H9 (cell line): Measurements from ENCODE around the gene EGFR. TPM values are rescaled to one million over a fixed set of nuclear protein-coding genes. Genes with fewer than 3 reads are reported as not detected.

Experiments used
- DNase-seq: peaks from one replicate; pipeline ENCODE4 v3.0.0-alpha.2; 2017
- H2AFZ ChIP-seq: one replicate; pipeline ENCODE4 v1.6.1; 2013; ENCODE audit warnings: mild to moderate bottlenecking, low read length, control low read depth, moderate library complexity
- H2AK5ac ChIP-seq: 2 replicates; pipeline ENCODE4 v1.6.1; 2013; ENCODE audit warnings: low read length, control low read depth, mixed read lengths; ENCODE audit not compliant: insufficient read length
- H2BK120ac ChIP-seq: one replicate; pipeline ENCODE4 v1.6.1; 2013; ENCODE audit warnings: low read depth, mild to moderate bottlenecking, low read length, control low read depth, inconsistent platforms; ENCODE audit not compliant: poor library complexity, severe bottlenecking
- H2BK12ac ChIP-seq: 2 replicates; pipeline ENCODE4 v1.6.1; 2013; ENCODE audit warnings: low read length, control low read depth, mixed read lengths, low read depth; ENCODE audit not compliant: insufficient read length
- H2BK15ac ChIP-seq: 2 replicates; pipeline ENCODE4 v1.6.1; 2013; ENCODE audit warnings: low read depth, low read length, control low read depth
- H2BK20ac ChIP-seq: one replicate; pipeline ENCODE4 v1.6.1; 2013; ENCODE audit warnings: low read depth, mild to moderate bottlenecking, low read length, control low read depth, inconsistent platforms; ENCODE audit not compliant: poor library complexity, severe bottlenecking
- H2BK5ac ChIP-seq: 2 replicates; pipeline ENCODE4 v1.6.1; 2013; ENCODE audit warnings: low read length, control low read depth, mixed read lengths; ENCODE audit not compliant: insufficient read length
- H3K14ac ChIP-seq: 2 replicates; pipeline ENCODE4 v1.6.1; 2013; ENCODE audit warnings: low read length, control low read depth; ENCODE audit not compliant: insufficient read depth
- H3K18ac ChIP-seq: 2 replicates; pipeline ENCODE4 v1.6.1; 2013; ENCODE audit warnings: low read depth, mild to moderate bottlenecking, mixed read lengths, low read length, control low read depth; ENCODE audit not compliant: insufficient read length
- H3K23ac ChIP-seq: 2 replicates; pipeline ENCODE4 v1.6.1; 2013; ENCODE audit warnings: low read length, control low read depth, mixed read lengths, low read depth; ENCODE audit not compliant: insufficient read length
- H3K23me2 ChIP-seq: 2 replicates; pipeline ENCODE4 v1.6.1; 2013; ENCODE audit warnings: low read depth, mild to moderate bottlenecking, mixed read lengths, low read length, control low read depth; ENCODE audit not compliant: insufficient read length, poor library complexity, severe bottlenecking
- H3K27ac ChIP-seq: 2 replicates; pipeline ENCODE4 v1.5.1; 2013; ENCODE audit warnings: low read length, control low read depth, mixed read lengths, low read depth; ENCODE audit not compliant: insufficient read length
- H3K27me3 ChIP-seq: 2 replicates; pipeline ENCODE4 v1.6.1; 2013; ENCODE audit warnings: low read length, control low read depth, inconsistent platforms; ENCODE audit not compliant: insufficient read depth
- H3K4ac ChIP-seq: 2 replicates; pipeline ENCODE4 v1.6.1; 2013; ENCODE audit warnings: low read depth, mild to moderate bottlenecking, control low read depth, inconsistent platforms, low read length, moderate library complexity
- H3K4me1 ChIP-seq: 2 replicates; pipeline ENCODE4 v1.6.1; 2013; ENCODE audit warnings: low read length, control low read depth, inconsistent platforms; ENCODE audit not compliant: insufficient read depth
- H3K4me2 ChIP-seq: 2 replicates; pipeline ENCODE4 v1.6.1; 2013; ENCODE audit warnings: low read length, control low read depth, mixed read lengths; ENCODE audit not compliant: insufficient read length, insufficient read depth
- H3K56ac ChIP-seq: 2 replicates; pipeline ENCODE4 v1.6.1; 2013; ENCODE audit warnings: low read depth, mild to moderate bottlenecking, mixed read lengths, low read length, control low read depth; ENCODE audit not compliant: insufficient read length
- H3K79me1 ChIP-seq: 2 replicates; pipeline ENCODE4 v1.6.1; 2013; ENCODE audit warnings: low read depth, mild to moderate bottlenecking, moderate library complexity, low read length, control low read depth, inconsistent platforms; ENCODE audit not compliant: insufficient read depth, poor library complexity, severe bottlenecking
- H3K79me2 ChIP-seq: 2 replicates; pipeline ENCODE4 v1.6.1; 2013; ENCODE audit warnings: low read length, control low read depth, inconsistent platforms; ENCODE audit not compliant: insufficient read depth
- H3K9ac ChIP-seq: 2 replicates; pipeline ENCODE4 v1.6.1; 2013; ENCODE audit warnings: low read length, control low read depth, mixed read lengths; ENCODE audit not compliant: insufficient read length; ENCODE audit errors: extremely low read depth
- H3K9me3 ChIP-seq: one replicate; pipeline ENCODE4 v1.6.1; 2013; ENCODE audit warnings: low read depth, low read length, inconsistent platforms; ENCODE audit not compliant: control insufficient read depth
- H3T11ph ChIP-seq: one replicate; pipeline ENCODE4 v1.6.1; 2013; ENCODE audit warnings: mild to moderate bottlenecking, low read length, control low read depth, inconsistent platforms
- H4K20me1 ChIP-seq: one replicate; pipeline ENCODE4 v1.6.1; 2013; ENCODE audit not compliant: control insufficient read depth, insufficient read length, insufficient read depth
- H4K5ac ChIP-seq: 2 replicates; pipeline ENCODE4 v1.6.1; 2013; ENCODE audit warnings: low read depth, mild to moderate bottlenecking, mixed read lengths, low read length, control low read depth; ENCODE audit not compliant: insufficient read length
- H4K8ac ChIP-seq: replicated peaks from 2 replicates; pipeline ENCODE4 v1.6.1; 2013; ENCODE audit warnings: low read length, control low read depth, mixed read lengths, low read depth; ENCODE audit not compliant: insufficient read length
- H4K91ac ChIP-seq: 2 replicates; pipeline ENCODE4 v1.6.1; 2013; ENCODE audit warnings: low read depth, mild to moderate bottlenecking, moderate library complexity, mixed read lengths, low read length, control low read depth; ENCODE audit not compliant: insufficient read length
- H3K27ac Mint-ChIP-seq, 3 experiments: 2 replicates in 2 of 3; 3 replicates in 1 of 3; pipeline ENCODE4 v1.8.0; 2020 to 2021; ENCODE audit warnings: mixed read lengths in 3 of 3, mild to moderate bottlenecking in 1 of 3, moderate library complexity in 1 of 3
- H3K27me3 Mint-ChIP-seq: 2 replicates; pipeline ENCODE4 v1.8.0; 2021; ENCODE audit warnings: low read depth, mild to moderate bottlenecking, moderate library complexity, mixed read lengths
- H3K36me3 Mint-ChIP-seq, 3 experiments: 2 replicates in 2 of 3; 3 replicates in 1 of 3; pipeline ENCODE4 v1.8.0; 2020 to 2021; ENCODE audit warnings: low read depth in 3 of 3, mixed read lengths in 3 of 3; ENCODE audit not compliant: insufficient read depth in 1 of 3
- H3K4me1 Mint-ChIP-seq, 2 experiments: 2 replicates each; pipeline ENCODE4 v1.8.0; 2020; ENCODE audit warnings: mixed read lengths in 2 of 2
- H3K4me3 Mint-ChIP-seq, 2 experiments: 2 replicates in 1 of 2; 3 replicates in 1 of 2; pipeline ENCODE4 v1.8.0; 2020 to 2021; ENCODE audit warnings: mild to moderate bottlenecking in 2 of 2, mixed read lengths in 2 of 2, moderate library complexity in 1 of 2
- H3K9me3 Mint-ChIP-seq, 2 experiments: 2 replicates in 1 of 2; 3 replicates in 1 of 2; pipeline ENCODE4 v1.8.0; 2020; ENCODE audit warnings: mild to moderate bottlenecking in 2 of 2, mixed read lengths in 2 of 2, moderate library complexity in 1 of 2
- WGBS: extraction: QIAGEN DNeasy Blood & Tissue Kit; methylation state at CpG from one replicate; pipeline ENCODE4 v1.1.7; 2013; ENCODE audit warnings: missing lambda C conversion rate, low lambda C conversion rate, mixed read lengths; ENCODE audit not compliant: insufficient read length; ENCODE audit errors: extremely low coverage; 5-methylcytosine and 5-hydroxymethylcytosine counted together
- total RNA-seq: library from RNA; stranded (reverse); gene quantifications from 2 replicates; pipeline ENCODE4 v1.2.1, GENCODE V29; 2021
- TF ChIP-seq, protein P1 (sequence below): fragments of 200-600 bp; sonication (generic); conservative IDR thresholded peaks from 3 replicates; pipeline ENCODE4 v1.8.0; 2021; ENCODE audit warnings: antibody characterized with exemption, mild to moderate bottlenecking

EGFR gene
- total RNA-seq, 1 experiment from 2014 or later: 3.3 TPM

DNA sequence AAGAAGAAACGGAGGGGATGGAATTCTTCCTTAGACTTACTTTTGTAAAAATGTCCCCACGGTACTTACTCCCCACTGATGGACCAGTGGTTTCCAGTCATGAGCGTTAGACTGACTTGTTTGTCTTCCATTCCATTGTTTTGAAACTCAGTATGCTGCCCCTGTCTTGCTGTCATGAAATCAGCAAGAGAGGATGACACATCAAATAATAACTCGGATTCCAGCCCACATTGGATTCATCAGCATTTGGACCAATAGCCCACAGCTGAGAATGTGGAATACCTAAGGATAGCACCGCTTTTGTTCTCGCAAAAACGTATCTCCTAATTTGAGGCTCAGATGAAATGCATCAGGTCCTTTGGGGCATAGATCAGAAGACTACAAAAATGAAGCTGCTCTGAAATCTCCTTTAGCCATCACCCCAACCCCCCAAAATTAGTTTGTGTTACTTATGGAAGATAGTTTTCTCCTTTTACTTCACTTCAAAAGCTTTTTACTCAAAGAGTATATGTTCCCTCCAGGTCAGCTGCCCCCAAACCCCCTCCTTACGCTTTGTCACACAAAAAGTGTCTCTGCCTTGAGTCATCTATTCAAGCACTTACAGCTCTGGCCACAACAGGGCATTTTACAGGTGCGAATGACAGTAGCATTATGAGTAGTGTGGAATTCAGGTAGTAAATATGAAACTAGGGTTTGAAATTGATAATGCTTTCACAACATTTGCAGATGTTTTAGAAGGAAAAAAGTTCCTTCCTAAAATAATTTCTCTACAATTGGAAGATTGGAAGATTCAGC is 187.6 kb downstream of the EGFR start:
- Mint-ChIP-seq H3K9me3 (no peaks in the 10 kb centered on the region), H3K27ac (peak overlapping the region in 1 of 3 experiments; percentile 66; a peak in 1 of 7 replicates), H3K4me3 (no peak overlapping the region), H3K4me1 (peaks cover 0 to 4% of the 10 kb centered on the region in 2 experiments; a peak in 2 of 4 replicates), H3K27me3 (no peaks in the 10 kb centered on the region), H3K36me3 (peaks cover 0 to 2% (median 0%) of the 10 kb centered on the region in 3 experiments; a peak in 2 of 7 replicates)
- no peak overlapping the region for H4K5ac ChIP-seq
- no peaks in the 10 kb centered on the region for H3K4me1 ChIP-seq
- TF ChIP-seq, protein P1, sequence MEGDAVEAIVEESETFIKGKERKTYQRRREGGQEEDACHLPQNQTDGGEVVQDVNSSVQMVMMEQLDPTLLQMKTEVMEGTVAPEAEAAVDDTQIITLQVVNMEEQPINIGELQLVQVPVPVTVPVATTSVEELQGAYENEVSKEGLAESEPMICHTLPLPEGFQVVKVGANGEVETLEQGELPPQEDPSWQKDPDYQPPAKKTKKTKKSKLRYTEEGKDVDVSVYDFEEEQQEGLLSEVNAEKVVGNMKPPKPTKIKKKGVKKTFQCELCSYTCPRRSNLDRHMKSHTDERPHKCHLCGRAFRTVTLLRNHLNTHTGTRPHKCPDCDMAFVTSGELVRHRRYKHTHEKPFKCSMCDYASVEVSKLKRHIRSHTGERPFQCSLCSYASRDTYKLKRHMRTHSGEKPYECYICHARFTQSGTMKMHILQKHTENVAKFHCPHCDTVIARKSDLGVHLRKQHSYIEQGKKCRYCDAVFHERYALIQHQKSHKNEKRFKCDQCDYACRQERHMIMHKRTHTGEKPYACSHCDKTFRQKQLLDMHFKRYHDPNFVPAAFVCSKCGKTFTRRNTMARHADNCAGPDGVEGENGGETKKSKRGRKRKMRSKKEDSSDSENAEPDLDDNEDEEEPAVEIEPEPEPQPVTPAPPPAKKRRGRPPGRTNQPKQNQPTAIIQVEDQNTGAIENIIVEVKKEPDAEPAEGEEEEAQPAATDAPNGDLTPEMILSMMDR: no peak
- H2BK12ac ChIP-seq: no peak overlapping the region
- no peaks in the 10 kb centered on the region for H3K27me3 ChIP-seq
- H3K23ac ChIP-seq: no peak overlapping the region
- H3T11ph ChIP-seq: no peak overlapping the region
- no CpG with 5 or more reads among the region's 9 CpGs for WGBS
- no peak overlapping the region for H3K4me2 ChIP-seq
- H3K27ac ChIP-seq: no peak overlapping the region
- no peak overlapping the region for H2AK5ac ChIP-seq
- H3K23me2 ChIP-seq: peaks cover 4% of the 10 kb centered on the region
- no peaks in the 10 kb centered on the region for H4K20me1 ChIP-seq
- H3K18ac ChIP-seq: no peak overlapping the region
- H2BK15ac ChIP-seq: no peak overlapping the region
- no peak overlapping the region for H4K91ac ChIP-seq
- H3K14ac ChIP-seq: no peak overlapping the region
- H4K8ac ChIP-seq: no peak overlapping the region
- no peak overlapping the region for H3K56ac ChIP-seq
- DNase-seq: no peak
- H3K79me1 ChIP-seq: no peaks in the 10 kb centered on the region
- no peak overlapping the region for H2BK20ac ChIP-seq
- no peaks in the 10 kb centered on the region for H3K9me3 ChIP-seq
- no peak overlapping the region for H3K4ac ChIP-seq
- H2BK120ac ChIP-seq: no peak overlapping the region
- no peak overlapping the region for H2AFZ ChIP-seq
- no peak overlapping the region for H3K9ac ChIP-seq
- no peaks in the 10 kb centered on the region for H3K79me2 ChIP-seq
- no peak overlapping the region for H2BK5ac ChIP-seq
